ENCODE measurements around the gene CLSTN1.

The CLSTN1 gene

DNA sequence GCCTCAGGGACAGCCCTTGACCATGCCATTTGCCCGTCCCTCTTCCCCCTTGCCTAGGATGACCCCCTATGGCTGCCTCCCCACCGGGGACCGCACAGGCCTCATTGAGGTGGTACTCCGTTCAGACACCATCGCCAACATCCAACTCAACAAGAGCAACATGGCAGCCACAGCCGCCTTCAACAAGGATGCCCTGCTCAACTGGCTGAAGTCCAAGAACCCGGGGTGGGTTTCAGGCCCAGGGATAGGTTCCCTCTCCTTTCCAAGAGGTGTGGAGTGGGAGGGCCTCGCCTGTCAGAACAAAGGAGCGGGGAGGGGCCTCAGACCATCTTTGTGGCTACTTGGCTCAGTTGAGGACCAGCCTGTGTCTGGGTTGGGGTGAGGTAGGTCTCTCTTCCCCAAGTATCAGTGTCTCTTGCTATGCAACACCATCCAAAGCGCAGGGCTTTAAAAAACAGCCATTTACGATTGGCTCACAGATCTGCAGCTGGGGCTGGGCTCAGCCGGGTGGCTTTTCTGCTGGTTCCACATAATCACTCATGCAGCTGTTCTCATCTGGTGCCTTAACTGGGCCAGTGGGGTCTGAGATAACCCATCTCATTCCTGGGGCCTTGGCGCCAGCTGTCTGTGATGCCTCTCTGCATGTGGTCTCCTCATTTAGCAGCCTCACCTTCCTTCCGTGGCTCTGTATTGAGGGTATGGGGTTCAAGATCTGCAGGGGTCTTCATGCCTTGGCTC lies 100.5 kb downstream of the CLSTN1 start:
- no peaks in the 10 kb centered on the region for H3K27me3 ChIP-seq (ENCODE audit: control insufficient read depth, insufficient read depth, low read length)
- H3K36me3 ChIP-seq (ENCODE audit: control insufficient read depth, low read depth, low read length) = peaks cover 21% of the 10 kb centered on the region
- H3K4me1 ChIP-seq (ENCODE audit: control insufficient read depth, low read depth, low read length) = peaks cover 3% of the 10 kb centered on the region
- no peaks in the 10 kb centered on the region for H3K9me3 ChIP-seq (ENCODE audit: control insufficient read depth, low read depth, low read length)
- no peak overlapping the region for H3K27ac ChIP-seq (ENCODE audit: low read length)
- no peak overlapping the region for H3K4me3 ChIP-seq (ENCODE audit: low read length)
- H3K9ac ChIP-seq (ENCODE audit: low read length) = no peak overlapping the region

DNA sequence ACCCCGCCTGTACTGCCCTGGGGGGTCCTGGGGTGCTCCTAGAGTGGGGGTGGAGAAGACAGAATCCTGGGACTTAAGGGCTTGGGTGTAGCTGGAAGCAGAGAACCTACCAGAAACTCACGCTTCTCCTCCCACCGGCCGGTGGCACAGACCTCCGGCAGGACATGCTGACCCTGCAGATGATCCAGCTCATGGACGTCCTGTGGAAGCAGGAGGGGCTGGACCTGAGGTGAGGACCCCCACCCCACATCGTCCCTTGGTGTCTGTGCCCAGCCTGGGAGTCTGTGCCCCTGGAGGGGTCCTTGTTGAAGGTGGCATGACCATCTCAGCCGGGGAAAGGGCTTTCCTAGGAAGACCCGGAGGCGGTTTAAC lies 101.4 kb downstream of the CLSTN1 start:
- Histone ChIP-seq H3K27me3 (ENCODE audit: control insufficient read depth, insufficient read depth, low read length) (no peaks in the 10 kb centered on the region), H3K36me3 (ENCODE audit: control insufficient read depth, low read depth, low read length) (peaks cover 17% of the 10 kb centered on the region), H3K9ac (ENCODE audit: low read length) (no peak overlapping the region), H3K9me3 (ENCODE audit: control insufficient read depth, low read depth, low read length) (no peaks in the 10 kb centered on the region), H3K27ac (ENCODE audit: low read length) (no peak overlapping the region), H3K4me3 (ENCODE audit: low read length) (no peak overlapping the region), H3K4me1 (ENCODE audit: control insufficient read depth, low read depth, low read length) (peaks cover 7% of the 10 kb centered on the region)

DNA sequence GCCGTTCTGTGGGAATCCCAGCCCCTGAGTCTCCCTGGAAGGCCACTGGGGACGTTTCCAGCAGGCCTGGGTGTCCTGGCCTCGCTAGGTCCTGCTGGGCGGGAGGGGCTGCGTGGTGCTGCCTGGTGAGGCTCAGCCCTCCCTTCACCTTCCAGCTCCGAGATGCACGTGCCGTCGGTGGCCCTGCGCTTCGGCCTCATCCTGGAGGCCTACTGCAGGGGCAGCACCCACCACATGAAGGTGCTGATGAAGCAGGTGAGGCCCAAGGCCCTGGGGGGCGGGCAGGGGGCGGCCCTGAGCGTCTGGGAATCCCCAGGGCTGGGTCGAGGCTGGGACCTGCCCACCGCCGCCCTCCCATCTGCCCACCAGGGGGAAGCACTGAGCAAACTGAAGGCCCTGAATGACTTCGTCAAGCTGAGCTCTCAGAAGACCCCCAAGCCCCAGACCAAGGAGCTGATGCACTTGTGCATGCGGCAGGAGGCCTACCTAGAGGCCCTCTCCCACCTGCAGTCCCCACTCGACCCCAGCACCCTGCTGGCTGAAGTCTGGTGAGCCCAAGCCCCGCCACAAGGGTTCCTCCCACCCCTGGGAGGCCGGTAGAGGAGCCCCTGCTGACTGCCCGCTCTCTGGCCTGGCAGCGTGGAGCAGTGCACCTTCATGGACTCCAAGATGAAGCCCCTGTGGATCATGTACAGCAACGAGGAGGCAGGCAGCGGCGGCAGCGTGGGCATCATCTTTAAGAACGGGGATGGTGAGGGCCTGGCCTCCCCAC lies 102.0 kb downstream of the CLSTN1 start:
- H3K9me3 ChIP-seq (ENCODE audit: control insufficient read depth, low read depth, low read length) = no peaks in the 10 kb centered on the region
- H3K36me3 ChIP-seq (ENCODE audit: control insufficient read depth, low read depth, low read length) = peaks cover 16% of the 10 kb centered on the region
- peaks cover 11% of the 10 kb centered on the region for H3K4me1 ChIP-seq (ENCODE audit: control insufficient read depth, low read depth, low read length)

DNA sequence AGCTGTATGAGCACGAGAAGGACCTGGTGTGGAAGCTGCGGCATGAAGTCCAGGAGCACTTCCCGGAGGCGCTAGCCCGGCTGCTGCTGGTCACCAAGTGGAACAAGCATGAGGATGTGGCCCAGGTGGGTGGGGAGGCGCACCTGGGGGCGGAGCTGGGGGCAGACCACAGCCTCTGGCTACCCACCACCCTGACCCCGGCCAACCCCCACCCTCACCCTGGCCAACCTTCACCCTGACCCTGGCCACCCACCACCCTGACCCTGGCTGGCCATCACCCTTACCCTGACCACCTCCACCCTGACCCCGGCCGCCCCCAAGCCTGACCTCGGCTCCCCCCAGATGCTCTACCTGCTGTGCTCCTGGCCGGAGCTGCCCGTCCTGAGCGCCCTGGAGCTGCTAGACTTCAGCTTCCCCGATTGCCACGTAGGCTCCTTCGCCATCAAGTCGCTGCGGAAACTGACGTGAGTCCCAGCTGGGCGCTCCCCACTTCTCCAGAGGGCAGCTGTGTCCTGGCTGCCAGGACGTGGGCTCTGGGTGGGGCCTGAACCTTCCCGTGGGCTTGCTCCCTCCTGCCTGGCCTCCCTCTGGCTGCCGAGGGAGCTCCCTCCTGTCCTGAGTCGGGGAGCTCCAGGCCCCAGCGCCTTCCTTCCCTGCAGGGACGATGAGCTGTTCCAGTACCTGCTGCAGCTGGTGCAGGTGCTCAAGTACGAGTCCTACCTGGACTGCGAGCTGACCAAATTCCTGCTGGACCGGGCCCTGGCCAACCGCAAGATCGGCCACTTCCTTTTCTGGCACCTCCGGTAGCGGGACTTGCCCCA lies 102.8 kb downstream of the CLSTN1 start:
- H3K4me1 ChIP-seq (ENCODE audit: control insufficient read depth, low read depth, low read length) = peaks cover 14% of the 10 kb centered on the region
- H3K9ac ChIP-seq (ENCODE audit: low read length) = no peak overlapping the region
- H3K4me3 ChIP-seq (ENCODE audit: low read length) = no peak overlapping the region
- H3K9me3 ChIP-seq (ENCODE audit: control insufficient read depth, low read depth, low read length) = no peaks in the 10 kb centered on the region
- H3K36me3 ChIP-seq (ENCODE audit: control insufficient read depth, low read depth, low read length) = peaks cover 14% of the 10 kb centered on the region
- no peaks in the 10 kb centered on the region for H3K27me3 ChIP-seq (ENCODE audit: control insufficient read depth, insufficient read depth, low read length)
- no peak overlapping the region for H3K27ac ChIP-seq (ENCODE audit: low read length)

More for the DNA sequence above, 102.0 kb downstream of the CLSTN1 start:
- Histone ChIP-seq H3K27ac (ENCODE audit: low read length) (no peak overlapping the region), H3K4me3 (ENCODE audit: low read length) (no peak overlapping the region), H3K27me3 (ENCODE audit: control insufficient read depth, insufficient read depth, low read length) (no peaks in the 10 kb centered on the region), H3K9ac (ENCODE audit: low read length) (no peak overlapping the region)

DNA sequence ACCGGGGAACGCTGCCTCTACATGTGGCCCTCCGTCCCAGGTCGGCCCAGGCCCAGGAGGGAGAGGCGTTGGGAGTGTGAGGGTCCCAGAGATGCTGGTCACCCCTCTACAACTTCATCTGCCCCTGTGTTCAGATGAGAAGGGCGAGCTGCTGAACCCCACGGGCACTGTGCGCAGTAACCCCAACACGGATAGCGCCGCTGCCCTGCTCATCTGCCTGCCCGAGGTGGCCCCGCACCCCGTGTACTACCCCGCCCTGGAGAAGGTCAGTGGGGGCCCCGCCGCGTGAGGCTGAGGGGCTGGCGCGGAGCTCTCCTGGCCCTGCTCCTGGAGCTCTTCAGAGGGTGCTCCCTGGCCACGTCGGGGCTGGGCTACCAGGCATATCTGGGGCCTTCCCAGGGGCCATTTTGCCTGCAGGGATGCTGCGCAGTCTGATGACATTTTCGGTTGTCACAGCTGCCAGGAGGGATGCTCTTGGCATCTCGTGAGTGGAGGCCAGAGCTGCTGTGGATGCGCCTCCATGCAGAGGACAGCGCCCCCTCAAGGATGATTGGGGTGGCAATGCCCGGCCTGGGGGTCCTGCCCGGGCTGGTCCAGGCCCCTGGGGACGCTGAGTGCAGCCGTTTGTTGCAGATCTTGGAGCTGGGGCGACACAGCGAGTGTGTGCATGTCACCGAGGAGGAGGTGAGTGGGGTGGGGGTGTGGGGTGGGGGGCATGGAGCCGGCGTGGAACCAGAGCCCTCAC lies 103.6 kb downstream of the CLSTN1 start:
- Histone ChIP-seq H3K27ac (ENCODE audit: low read length) (no peak overlapping the region), H3K36me3 (ENCODE audit: control insufficient read depth, low read depth, low read length) (peaks cover 14% of the 10 kb centered on the region), H3K9ac (ENCODE audit: low read length) (no peak overlapping the region)

DNA sequence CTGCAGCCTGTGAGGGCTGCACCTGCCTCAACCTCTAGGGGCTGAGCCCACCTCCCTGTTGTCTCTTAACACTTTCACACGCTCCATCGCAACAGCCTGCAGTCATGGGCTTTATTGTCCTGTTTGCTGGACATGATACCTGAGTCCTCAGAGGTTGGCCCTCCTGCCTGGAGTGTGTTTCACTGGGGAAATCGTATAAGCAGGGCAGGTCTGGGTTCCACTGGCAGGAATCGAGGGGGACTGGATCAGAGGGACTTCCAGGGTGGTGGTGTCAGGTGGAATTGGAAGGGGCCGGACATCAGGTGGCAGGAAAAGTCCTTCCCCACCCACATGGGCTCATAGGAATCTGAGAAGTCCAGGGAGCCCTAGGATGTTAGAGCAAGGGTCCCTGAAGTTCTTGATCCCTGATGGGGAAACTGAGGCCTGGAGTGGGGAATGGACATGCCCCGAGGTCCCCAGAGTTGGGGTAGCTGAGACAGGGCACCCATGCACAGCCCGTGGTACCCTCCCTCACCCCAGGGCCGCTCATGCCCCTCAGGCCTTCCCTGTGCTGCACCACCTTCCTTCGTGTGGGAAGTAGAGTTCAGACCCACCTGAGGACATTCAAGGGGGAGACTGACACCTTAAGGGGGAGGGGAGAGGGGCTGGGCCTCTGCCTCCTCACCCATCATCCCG lies 105.6 kb downstream of the CLSTN1 start:
- H3K4me1 ChIP-seq (ENCODE audit: control insufficient read depth, low read depth, low read length) = peaks cover 24% of the 10 kb centered on the region
- no peak overlapping the region for H3K9ac ChIP-seq (ENCODE audit: low read length)
- no peaks in the 10 kb centered on the region for H3K9me3 ChIP-seq (ENCODE audit: control insufficient read depth, low read depth, low read length)

More for the DNA sequence above, 103.6 kb downstream of the CLSTN1 start:
- Histone ChIP-seq H3K4me3 (ENCODE audit: low read length) (no peak overlapping the region), H3K9me3 (ENCODE audit: control insufficient read depth, low read depth, low read length) (no peaks in the 10 kb centered on the region), H3K27me3 (ENCODE audit: control insufficient read depth, insufficient read depth, low read length) (no peaks in the 10 kb centered on the region), H3K4me1 (ENCODE audit: control insufficient read depth, low read depth, low read length) (peaks cover 20% of the 10 kb centered on the region)

DNA sequence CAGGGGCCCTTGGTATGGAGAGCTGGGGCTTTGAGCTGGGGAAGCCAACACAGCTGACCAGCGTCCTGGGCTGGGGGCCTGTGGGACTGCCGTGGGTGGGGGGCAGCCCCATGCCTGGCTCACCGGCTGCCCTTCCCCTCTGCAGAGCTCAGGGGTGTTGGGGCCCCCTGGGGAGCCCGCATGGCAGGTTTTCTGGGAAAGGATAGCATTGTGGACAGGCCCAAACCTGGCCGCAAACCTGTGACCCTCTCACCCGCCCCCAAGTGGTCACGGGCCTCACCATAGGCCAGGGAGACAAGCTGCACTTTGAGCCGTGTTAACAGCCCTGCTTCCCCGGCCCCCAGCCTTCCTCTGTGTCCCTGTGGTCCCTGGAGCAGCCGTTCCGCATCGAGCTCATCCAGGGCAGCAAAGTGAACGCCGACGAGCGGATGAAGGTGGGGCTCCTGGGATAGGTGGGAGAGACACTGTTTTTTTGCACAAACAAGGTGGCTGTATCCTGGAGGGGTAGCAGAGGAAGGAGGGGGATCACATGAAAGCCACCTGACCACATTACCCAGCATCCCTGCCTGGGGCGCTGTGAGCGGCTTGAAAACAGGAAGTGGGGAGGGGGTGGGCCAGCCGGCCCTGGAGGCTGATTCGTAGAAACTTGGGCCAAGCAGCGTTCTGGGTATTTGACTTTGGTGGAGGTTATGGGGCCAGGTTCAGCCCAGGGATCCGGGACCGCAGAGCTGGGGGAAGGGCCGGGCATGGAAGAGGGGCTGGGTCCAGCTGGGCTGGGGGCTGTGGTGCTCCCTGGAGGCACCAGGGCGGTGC lies 106.4 kb downstream of the CLSTN1 start:
- no peaks in the 10 kb centered on the region for H3K27me3 ChIP-seq (ENCODE audit: control insufficient read depth, insufficient read depth, low read length)
- no peaks in the 10 kb centered on the region for H3K36me3 ChIP-seq (ENCODE audit: control insufficient read depth, low read depth, low read length)
- no peak overlapping the region for H3K4me3 ChIP-seq (ENCODE audit: low read length)
- H3K9ac ChIP-seq (ENCODE audit: low read length) = no peak overlapping the region
- no peaks in the 10 kb centered on the region for H3K9me3 ChIP-seq (ENCODE audit: control insufficient read depth, low read depth, low read length)
- H3K27ac ChIP-seq (ENCODE audit: low read length) = no peak overlapping the region
- peaks cover 24% of the 10 kb centered on the region for H3K4me1 ChIP-seq (ENCODE audit: control insufficient read depth, low read depth, low read length)

More for the DNA sequence above, 105.6 kb downstream of the CLSTN1 start:
- Histone ChIP-seq H3K27me3 (ENCODE audit: control insufficient read depth, insufficient read depth, low read length) (no peaks in the 10 kb centered on the region), H3K27ac (ENCODE audit: low read length) (no peak overlapping the region), H3K36me3 (ENCODE audit: control insufficient read depth, low read depth, low read length) (peaks cover 5% of the 10 kb centered on the region), H3K4me3 (ENCODE audit: low read length) (no peak overlapping the region)

DNA sequence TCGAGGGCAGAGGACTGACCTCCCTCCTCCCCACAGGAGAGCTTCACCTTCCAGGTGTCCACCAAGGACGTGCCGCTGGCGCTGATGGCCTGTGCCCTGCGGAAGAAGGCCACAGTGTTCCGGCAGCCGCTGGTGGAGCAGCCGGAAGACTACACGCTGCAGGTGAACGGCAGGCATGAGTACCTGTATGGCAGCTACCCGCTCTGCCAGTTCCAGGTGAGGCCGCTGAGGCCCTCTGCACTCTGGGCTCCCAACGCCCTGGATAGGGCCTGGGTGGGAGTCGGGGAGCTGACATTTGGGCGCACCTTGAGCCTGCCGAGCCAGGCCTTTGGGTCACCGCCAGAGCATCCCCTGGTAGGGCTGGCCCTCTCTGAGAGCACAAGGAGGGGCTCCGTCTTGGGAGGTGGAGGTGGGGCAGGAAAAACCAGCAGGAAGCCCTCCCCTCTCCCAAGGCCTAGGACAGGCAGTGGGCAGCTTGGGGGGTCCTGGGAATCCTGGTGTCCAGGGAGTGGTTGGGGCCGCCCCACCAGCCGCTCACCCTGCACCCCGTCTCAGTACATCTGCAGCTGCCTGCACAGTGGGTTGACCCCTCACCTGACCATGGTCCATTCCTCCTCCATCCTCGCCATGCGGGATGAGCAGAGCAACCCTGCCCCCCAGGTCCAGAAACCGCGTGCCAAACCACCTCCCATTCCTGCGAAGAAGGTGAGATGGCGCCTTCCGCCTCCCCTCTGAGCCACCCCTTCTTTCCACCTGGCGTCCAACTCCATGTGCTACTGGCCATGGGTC lies 107.2 kb downstream of the CLSTN1 start:
- H3K9ac ChIP-seq (ENCODE audit: low read length) = no peak overlapping the region
- no peak overlapping the region for H3K27ac ChIP-seq (ENCODE audit: low read length)
- no peaks in the 10 kb centered on the region for H3K36me3 ChIP-seq (ENCODE audit: control insufficient read depth, low read depth, low read length)
- no peaks in the 10 kb centered on the region for H3K9me3 ChIP-seq (ENCODE audit: control insufficient read depth, low read depth, low read length)
- H3K27me3 ChIP-seq (ENCODE audit: control insufficient read depth, insufficient read depth, low read length) = no peaks in the 10 kb centered on the region
- H3K4me3 ChIP-seq (ENCODE audit: low read length) = no peak overlapping the region
- peaks cover 23% of the 10 kb centered on the region for H3K4me1 ChIP-seq (ENCODE audit: control insufficient read depth, low read depth, low read length)

DNA sequence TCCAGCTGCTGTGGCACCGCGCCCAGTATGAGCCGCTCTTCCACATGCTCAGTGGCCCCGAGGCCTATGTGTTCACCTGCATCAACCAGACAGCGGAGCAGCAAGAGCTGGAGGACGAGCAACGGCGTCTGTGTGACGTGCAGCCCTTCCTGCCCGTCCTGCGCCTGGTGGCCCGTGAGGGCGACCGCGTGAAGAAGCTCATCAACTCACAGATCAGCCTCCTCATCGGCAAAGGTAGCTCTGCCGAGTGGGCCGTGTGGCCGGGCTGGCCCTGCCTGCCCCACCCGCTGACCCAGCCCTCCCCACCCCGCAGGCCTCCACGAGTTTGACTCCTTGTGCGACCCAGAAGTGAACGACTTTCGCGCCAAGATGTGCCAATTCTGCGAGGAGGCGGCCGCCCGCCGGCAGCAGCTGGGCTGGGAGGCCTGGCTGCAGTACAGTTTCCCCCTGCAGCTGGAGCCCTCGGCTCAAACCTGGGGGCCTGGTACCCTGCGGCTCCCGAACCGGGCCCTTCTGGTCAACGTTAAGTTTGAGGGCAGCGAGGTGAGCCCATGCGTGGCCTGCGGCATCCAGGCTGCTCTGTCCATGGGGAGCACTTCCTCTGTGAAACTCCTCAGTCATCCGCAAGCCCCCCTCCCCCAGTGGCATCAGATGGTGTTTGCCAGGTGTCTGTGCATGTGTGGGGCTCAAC lies 108.1 kb downstream of the CLSTN1 start:
- Histone ChIP-seq H3K9ac (ENCODE audit: low read length) (no peak overlapping the region), H3K9me3 (ENCODE audit: control insufficient read depth, low read depth, low read length) (no peaks in the 10 kb centered on the region), H3K36me3 (ENCODE audit: control insufficient read depth, low read depth, low read length) (no peaks in the 10 kb centered on the region), H3K4me1 (ENCODE audit: control insufficient read depth, low read depth, low read length) (peaks cover 21% of the 10 kb centered on the region), H3K4me3 (ENCODE audit: low read length) (no peak overlapping the region), H3K27ac (ENCODE audit: low read length) (peak overlapping the region; percentile 30), H3K27me3 (ENCODE audit: control insufficient read depth, insufficient read depth, low read length) (no peaks in the 10 kb centered on the region)
